Heart left ventricle (tissue), 13 donors: Measurements from ENCODE around the gene CCDC51.

ENCODE experiments used
- CTCF ChIP-seq, 12 donors: fragments of 200-600 bp; sonication (generic) in 4 of 12; IDR thresholded peaks; one replicate each; pipeline versions ENCODE4 v1.5.0 to v1.8.0; 2018 to 2022; ENCODE audit warnings: antibody characterized with exemption in 12 of 12, mild to moderate bottlenecking in 5 of 12
- POLR2A ChIP-seq, 2 donors: fragments of 450-650 bp; IDR thresholded peaks; one replicate each; pipeline ENCODE4 v1.6.1; 2017; ENCODE audit warnings: antibody characterized with exemption in 2 of 2, mild to moderate bottlenecking in 2 of 2, moderate library complexity in 2 of 2
- donor health status: ischemic (EF 13 %, LVEDD 7.1; RV severe dilation, severe dysfunction).
- donor health status: DM: no; HTN: yes; CAD: no.
- donor health status: DM: no; HTN: no; CAD: no.
- donor health status: ischemic (EF 25% LVEDD 6.9; RV normal size, moderate dysfunction).
- donor health status: ischemic (EF 25% LVEDD 5.7; RV mildly dilated, moderate dysfunction).
- donor health status: ischemic (EF 35%, LVEDD 5.7; RV mildly dilated, moderate dysfunction).
- donor health status: nonischemic (EF 11% LVEDD 7.7; RV severe dilation, severe dysfunction).
- donor health status: DM: yes; HTN: yes; CAD: no.
- donor health status: PGD.
- donor health status: ischemic (EF 29% LVEDD 5.4; RV normal size, mild dysfunction).
- donor health status: nonischemic (EF 23%, LVEDD 6.1; RV moderate dilation, normal function).

GRCh38 chr3:48456456-48456855 is 16.5 kb upstream of the CCDC51 start:
- no peak for TF ChIP-seq POLR2A (IDR thresholded peaks at IDR 0.05)
- no peak for TF ChIP-seq CTCF (IDR thresholded peaks at IDR 0.05)
